NK-92 (cell line): ENCODE data around the gene RNU6-7.

Experiments
- DNase-seq: peaks from one replicate; lab custom pipeline; 2025; ENCODE audit not compliant: unreplicated experiment; lab: John Stamatoyannopoulos, UW

RNU6-7 gene

DNA sequence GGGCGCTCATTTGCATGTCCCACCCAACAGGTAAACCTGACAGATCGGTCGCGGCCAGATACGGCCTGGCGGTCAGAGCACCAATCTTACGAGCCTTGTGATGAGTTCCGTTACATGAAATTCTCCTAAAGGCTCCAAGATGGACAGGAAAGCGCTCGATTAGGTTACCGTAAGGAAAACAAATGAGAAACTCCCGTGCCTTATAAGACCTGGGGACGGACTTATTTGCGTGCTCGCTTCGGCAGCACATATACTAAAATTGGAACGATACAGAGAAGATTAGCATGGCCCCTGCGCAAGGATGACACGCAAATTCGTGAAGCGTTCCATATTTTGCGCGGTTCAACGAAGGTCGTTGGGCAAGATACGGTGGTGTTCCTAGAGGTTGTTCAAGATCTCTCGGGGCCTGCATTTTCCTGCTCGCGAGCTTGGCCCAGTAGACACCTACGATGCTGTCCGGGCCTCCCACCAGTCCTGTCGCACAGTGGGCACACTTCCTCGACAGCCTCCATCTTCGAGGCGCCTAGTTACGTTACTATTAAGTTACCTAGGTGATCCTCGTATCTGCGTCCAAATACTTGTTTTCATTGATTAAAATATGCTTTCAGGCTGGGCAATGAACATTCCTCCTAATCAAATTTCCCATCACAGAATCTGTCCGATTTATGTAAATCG, at the start of gene RNU6-7:
Gene RNU6-7, plus strand, starts transcription at position 230 of the 675 bp plus-strand sequence.
- no peak for DNase-seq

DNA sequence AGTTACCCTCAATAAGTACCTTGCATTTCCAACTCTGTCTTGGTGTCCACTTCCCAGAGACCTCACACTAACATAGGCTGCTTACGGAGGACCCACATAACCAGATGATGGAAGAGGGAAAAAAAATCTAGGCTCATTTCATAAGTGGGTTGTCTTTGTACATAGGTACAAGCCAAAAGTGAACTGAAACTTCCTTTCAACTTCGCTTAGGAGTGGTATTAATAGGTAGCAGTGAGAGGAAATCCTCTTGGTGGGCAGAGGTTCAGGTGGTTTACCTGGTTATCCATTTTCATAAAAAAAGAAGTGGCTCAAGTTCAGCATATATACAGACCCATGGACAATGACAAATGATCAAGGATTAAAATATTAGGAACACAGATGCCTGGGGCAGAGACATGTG, 35.8 kb upstream of the RNU6-7 start:
- no peak for DNase-seq

DNA sequence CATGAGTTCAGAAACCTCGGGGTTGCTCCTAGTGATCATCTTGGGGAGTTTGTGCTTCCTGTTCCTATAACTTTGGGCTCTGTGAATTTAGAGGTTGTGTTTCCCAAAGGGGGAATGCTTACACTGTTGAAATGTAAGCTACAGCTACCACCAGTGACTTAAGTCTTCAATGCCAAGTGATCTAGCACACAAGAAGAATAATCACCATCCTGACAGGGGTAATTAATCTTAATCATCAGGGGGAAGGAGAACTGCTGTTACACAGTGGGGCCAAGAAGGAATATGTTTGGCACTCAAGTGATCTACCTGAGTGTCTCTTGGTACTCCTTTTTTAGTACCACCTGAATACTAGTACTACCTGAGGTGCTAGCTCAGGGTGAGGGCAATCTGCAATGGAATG, 34.9 kb upstream of the RNU6-7 start:
- no peak for DNase-seq

DNA sequence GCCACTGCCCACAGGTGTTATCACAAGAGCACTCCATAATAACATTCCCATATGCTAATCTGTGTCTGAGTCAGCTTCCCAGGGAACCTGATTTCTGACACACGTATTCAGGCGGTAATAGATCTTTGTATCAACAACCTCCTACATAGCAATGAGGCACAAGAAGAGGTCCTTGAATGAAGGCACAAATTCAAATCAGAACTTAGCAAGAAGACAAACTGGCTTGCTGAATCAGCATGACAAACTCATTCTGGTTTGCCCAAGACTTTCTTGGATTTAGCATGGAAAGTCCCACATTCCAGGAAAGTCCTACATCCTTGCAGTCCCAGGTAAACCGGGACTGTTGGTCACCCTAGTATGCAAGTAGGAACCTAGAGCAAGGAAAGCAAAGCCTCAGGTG, 33.9 kb upstream of the RNU6-7 start:
- no peak for DNase-seq

DNA sequence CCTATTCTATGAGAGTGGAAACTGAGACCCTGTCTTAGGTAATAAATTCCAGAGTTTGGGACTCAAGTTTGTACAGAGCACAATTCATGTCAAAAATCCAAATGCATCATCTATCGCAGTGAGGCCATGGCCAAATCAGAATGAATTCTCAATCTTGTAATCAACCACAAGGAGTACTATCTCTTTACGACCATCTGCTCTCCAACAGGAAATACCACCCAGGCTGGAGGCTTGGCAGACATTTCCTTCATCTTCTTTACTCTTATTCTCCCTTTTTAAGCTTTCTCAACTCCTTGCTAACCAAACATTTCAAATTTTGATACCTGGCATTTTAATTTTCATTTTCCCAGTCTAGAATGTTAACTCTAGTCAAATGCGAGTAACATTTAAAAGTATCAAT, 32.7 kb upstream of the RNU6-7 start:
- no peak for DNase-seq

DNA sequence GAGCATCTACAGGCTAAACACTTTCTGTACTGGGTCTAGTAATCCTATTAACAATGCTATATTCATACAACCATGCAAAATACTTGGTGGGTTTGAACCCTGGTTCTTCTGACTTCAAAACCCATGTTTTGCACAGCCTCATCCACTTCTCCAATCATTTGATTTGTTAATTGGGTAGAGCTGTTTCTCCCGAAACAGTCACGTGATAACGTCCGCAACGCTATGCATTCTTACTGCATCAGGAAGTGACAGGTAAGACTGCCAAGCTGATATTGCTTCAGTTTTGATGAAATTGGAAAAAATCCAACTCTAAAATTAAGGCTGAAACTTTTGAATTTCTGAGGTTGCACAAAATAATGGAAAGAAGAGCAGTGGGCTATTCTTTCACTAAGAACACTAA, 30.4 kb upstream of the RNU6-7 start:
- no peak for DNase-seq

DNA sequence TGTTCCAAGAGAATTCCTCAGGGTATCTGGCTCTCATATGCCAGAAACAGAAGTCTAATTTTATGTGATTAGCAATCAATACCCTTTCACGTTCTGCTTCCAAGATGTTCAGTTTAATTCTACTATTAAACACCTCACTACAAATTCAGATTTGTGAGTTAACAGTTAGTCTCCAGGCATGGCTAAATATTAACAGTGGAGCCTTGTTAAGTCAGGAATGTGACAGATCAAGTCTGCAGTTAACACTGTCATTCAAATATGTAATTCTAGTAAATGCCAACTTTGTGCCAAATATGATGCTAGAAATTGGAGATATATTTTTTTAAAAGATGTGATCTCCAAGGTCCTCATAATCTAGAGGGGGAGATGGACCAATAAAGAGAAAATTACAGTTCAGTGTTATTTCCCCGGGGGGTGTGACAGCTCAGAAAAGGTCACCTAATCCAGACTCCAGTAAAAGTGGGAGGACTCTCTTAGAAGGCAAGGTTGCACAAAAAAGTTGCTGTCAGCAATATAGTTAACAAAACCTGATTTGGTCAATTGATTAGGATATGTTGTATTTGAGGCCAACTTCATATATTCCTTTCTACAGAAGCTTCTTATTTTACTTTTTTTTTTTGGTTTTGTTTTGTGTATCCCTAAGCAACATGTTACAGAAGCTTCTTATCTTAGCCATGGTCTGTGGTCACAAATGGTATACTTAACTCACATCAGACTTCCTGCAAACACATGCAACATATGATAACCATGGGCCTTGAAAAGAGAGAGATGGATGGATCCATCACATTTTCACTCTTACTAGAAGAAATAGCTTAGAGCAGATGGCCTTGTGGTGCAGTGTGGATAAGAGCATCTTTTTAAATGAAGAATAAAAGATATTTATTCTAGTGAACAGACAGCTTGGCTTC, 18.4 kb upstream of the RNU6-7 start:
- DNase-seq: no peak

DNA sequence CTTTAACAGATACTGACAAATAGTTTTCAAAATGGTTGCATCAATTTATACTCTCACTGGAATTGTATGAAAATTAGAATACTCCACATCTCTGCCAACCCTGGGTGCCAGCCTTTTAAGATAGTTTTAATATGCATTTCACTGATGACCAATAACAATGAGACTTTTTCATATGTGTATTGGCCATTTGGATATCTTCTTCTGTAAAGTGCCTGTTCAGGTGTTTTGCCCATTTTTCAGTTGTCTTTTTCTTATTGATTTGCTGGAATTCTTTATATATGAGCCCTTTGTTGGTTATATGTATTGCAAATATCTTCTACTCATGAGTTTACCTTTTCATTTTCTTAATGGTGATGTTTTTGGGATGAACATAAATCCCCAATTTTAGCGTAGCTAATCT, 16.7 kb upstream of the RNU6-7 start:
- DNase-seq: no peak

DNA sequence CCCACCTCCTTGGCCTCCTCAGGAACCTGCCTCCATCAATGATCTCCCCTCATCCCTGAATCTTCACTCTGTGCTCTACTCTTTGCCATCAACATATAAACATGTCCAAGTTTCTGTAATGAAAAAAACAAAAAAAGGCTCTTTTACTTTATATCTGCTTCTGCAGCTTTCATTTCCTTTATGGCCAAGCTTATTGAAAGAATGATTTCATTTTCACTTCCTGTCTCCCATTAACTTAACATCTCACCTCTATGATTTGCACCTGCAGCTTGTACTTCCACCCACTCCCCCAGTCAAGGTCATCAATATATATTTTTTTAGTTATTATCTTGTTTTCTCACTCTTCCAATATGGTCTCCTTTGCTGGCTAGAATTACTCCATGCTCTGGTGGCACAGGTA, 15.6 kb upstream of the RNU6-7 start:
- DNase-seq: no peak

DNA sequence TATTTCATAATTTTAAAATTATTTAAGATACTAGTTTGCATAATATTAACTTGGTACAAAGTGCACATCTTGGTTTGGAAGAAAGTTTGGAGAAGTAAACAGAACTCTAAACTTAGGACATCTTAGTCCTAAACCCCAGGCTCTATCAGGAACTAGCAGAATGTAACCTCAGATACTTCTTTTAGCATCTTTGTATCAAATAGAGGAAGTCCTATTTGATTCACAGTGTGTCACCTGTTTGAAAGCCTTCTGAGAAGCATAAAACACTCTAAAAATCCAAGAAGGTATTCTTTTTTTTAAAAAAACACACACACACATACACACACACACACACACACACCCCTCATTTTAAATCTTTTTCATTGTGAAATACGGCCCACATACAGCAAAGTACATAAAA, 12.0 kb upstream of the RNU6-7 start:
- DNase-seq: no peak

DNA sequence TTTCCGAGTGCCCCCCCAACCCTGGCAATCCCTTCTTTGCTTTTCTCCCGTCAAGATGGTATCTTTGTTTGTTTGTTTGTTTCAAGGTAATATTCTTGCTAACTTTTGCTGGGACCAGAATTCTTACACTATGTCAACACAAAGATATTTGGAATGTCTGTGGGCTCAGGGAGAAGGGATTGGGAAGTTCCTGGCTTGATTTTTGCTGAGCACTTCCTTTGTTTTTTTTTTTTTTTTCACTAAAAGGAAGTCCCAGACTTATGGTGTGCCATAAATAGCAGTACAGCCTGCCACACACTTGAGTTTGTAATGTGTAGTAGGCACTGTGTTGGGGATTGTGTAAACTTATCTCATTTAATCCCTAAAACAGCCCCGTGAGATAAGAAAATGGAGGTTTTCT, 11.2 kb upstream of the RNU6-7 start:
- no peak for DNase-seq

DNA sequence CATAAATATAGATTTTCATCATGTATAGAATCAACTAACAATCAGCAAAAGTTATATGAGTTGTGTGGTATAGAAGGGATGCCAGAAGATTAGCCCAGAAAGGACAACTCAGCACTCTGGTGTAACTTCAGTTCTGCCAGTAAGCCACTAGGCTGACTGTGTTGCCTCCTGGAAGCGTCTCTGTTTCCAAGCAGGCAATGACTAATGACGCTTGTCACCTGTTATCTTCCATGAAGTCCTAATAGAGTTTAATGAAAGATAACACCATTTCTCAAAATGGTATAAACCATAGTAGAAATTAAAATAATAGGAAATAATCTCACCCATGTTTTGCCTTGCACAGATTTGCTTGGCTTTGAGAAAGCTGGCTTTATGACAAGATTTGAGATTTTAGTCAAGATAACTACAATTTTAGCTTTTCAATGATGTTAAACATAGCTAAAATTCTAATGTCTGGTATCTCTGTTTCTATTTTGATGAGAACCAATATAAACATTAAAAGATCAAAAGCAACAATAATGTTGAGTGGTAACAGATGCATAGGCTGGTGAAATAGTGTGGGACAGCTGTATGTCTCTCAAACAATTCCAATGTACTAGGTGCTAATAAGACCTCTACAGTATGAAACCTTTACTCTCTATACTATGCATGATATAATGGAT, 9.0 kb upstream of the RNU6-7 start:
- DNase-seq: no peak

DNA sequence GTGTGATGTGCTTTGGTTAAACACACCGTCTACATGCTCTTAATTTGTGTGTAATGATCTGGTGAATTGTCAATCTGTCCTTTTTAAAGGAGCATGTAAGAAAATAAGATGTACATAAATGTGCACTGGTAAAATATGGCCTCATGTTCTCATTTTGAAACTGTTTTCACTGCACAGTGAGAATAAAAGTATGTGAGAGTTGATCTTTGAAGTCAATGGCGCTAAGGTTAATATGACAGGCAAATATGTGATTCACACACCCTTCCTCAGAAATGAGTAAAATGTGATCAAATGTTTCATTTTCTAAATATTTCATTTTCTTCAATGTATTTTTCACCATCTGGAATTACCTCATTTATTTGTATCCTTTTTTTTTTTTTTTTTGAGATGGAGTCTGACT, 8.3 kb upstream of the RNU6-7 start:
- no peak for DNase-seq

DNA sequence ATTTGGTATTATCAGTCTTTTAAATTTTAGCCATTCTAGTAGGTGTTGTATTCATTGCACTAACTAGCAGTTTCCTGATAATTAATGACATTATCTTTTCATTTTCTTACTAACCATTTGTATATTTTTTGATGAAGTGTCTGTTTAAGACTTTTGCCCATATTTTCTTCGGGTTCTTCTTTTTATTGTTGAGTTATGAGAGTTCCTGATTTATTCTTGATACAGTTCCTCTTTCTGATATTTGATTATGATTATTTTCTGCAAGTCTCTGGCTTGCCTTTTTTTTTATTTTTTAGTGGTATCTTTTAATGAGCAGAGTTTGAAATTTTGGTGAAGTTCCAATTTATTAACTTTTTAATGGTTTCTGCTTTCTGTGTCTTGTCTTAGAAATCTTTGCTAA, 6.2 kb upstream of the RNU6-7 start:
- no peak for DNase-seq

DNA sequence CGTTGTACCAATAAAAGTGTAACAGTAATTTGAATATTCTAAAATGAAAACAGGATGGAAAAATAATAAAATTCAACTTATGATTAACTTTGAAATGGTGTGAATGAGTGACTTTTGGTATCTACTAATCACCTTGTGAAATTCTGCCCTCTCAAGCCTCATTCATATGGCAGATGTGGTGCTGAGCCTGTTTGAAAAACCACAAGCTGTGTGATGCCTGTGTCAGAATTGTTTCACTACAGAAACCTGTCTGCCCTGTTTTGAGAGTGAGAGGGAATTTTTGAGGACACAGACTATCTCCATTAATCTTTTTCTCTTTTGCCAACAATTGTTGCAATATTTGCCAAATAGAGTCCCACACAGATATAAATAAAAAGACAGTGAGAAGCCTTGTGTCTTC, 3.9 kb upstream of the RNU6-7 start:
- DNase-seq: no peak

DNA sequence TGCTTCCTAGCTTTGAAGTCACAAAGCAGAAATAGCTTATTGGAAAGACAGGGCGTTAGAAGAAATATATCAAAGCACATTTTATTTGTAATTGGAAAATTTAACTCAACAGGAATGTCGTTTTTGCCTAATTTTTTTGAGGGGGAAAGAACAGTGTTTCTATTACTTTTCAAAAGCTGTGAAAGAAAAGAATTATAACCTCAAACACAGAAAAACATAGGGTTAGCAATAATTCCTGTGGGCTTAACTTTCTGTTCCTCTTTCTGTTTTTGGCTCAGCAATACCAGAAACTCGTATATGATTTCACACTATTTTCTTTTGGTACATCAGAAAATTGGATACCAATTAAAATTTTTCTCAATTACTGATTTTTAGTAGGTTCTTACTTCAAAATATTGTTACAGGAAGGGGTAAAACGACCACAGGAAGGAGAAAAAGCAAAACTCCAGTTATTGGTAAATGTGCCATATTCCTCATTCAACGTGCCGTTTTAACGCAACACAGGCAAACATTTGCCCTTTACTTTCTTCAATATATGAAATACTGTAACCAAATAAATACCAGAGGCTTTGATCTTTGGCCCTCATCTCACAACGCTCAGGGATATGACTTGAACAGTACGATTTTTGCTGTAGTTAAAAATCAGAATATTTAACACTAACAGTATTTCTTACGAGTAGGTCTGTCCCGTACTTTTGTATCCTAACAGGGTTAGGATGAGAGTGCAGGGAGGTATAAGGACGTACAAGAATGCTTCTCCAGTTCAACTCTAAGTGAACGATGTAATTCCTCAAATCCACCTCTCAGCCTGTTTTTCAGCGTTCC, 1.3 kb upstream of the RNU6-7 start:
- no peak for DNase-seq

DNA sequence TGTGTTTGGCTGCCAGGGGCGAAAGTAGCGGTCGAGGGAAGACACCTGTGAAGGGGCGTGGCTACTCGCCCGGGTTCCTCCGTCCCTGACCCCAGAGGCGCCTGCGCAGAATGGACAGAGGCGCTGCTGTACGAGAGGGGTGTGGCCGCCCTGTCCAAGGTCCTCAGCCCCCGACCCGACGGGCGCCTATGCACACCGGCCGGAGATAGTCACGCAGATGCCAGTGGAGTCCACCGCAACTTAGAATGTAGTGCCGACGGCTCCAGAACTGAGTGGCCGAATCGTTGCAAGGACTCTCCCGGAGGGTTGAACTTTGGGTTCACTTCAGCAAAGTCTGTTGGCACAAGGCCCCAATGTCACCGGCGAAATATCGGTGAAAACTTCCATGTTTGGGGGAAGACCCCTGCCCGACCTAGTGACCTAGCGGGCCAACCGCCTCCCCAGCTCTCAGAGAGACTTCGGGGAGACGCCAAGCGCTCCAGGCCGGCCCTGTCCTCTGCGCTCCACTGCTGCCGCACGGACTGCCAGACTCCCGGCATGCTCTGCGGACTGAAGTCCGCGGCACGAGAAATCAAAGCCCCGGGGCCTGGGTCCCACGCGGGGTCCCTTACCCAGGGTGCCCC, 541 bp upstream of the RNU6-7 start:
- no peak for DNase-seq

DNA sequence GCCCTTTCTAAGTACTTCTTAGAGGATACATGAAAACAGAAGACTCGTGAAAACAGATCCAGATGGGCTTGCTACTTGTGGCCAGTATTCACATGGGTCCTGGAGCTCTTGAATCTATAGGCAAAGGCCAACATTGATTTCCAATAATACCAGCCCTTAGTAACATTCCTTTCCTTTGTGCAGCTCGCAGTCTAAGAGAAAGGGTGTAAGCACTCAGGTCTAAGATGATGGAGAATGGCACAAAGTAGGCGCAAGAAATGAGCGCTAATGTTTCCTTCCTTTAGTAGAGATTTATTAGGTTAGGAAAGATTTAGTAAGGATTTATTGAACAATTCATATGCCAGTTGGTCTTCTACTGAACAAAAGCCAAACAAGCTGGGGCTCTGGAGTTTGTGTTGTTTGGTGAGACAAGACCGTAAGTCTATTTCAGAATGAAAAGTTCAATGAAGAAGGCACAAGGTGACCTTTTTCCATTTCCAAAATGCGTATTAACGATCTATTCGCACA, 699 bp downstream of the RNU6-7 start:
- no peak for DNase-seq

DNA sequence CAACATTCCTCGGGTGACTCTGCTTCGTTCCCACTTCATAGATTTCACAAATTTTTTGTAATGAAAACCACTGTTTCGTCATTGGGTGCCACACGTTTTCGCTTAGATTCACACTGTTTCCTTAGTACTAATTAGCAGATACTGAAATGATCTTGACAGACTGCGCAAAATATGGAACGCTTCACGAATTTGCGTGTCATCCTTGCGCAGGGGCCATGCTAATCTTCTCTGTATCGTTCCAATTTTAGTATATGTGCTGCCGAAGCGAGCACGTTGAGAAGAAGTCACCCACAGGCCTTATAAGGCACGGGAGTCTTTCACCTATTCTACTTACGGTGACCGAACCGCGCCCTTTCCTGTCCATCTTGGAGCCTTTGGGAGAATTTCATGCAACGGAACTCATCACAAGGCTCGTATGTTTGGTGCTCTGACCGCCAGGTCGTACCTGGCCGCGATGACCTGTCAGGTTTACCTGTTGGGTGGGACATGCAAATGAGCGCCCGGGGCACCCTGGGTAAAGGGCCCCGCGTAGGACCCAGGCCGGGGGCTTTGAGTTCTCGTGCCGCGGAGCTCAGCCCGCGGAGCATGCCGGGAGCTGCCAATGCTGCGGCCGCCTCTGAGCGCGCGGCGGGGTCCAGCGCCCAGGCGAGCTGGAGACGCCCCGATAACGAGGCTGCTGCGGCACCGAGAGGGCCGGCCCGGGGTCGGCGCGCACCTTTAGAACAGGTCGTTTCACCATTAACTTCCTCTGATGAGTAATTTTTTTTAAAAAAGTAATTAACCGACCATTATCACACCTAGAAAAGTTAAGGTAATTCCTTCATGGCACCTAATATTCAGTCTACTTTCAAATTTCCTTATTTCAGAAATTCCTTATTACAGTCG, 1.4 kb downstream of the RNU6-7 start, which contains the start of gene RNU6-8:
Gene RNU6-8, minus strand, starts transcription at position 272 of the 885 bp plus-strand sequence.
- DNase-seq: no peak
